Measurements from ENCODE around the gene XDH.
A peak's percentile ranks its signal among the peaks of the same experiment; 100 is the strongest.

Gene XDH

GRCh38 chr2:31414601-31415241 lies at the start of gene XDH:
XDH (minus strand) TSS chr2:31414742; CDS start chr2:31414666, 76 bp downstream.
- no peak for DNase-seq

DNA sequence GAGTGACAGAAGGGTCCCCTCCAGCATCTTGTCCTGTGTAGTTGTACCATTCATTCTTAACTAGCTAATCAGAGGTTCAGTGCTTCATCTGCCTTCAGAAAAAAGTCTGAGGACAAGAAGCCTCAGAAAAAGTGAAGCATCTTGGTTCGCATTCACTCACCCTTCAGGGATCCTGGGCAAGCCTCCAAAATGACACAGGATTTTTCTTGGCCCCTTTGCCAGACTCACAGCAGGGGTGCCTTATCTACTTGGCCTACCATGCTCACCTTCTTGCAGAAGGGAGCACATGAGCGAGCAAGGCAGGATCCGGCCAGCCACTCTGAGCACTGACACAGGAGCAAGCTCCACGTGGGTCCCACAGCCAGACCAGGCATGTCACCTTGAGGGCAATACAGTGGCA lies 43.1 kb upstream of the XDH start:
- DNase-seq: no peak

GRCh38 chr2:31446848-31447247 lies 32.3 kb upstream of the XDH start:
- DNase-seq: no peak

- DNase-seq: no peak
Observed at GRCh38 chr2:31442376-31442775, 27.8 kb upstream of the XDH start.

DNA sequence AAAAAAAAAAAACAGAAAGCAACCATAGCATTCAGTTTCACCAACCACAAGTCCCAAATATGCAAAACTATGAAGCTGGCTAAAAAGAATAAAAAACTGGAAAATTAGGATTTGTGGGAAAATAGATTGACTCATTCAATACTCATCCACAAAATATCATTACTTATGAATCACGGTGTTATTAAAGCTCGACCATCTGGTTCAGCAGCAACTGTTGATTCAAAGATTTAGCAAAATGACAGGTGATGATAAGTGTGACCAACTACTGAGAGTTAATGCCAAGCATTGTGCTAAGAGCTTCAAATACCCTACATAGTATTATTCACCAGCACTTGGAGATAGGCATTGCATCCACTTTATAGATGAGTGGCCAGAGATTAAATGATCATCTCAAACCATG lies 26.2 kb upstream of the XDH start:
- DNase-seq: no peak

DNA sequence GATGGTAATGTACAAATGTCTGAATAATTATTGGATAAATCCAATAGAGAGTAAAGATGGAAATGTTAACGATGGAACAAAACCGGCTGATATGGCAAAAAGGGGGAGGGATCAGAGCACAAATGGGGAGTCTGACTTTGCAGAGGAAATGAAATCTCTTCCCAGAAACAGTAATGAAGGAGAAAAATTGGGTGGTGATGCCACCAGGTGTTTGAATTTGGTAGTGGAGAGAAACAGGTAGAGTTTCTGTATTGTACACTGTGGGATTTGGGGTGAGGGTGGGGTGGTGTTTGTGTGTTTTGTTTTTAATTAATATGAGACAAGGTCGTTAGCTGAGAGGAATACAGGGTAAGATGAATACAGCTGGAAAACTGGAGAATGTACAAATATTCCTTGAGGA lies 20.4 kb upstream of the XDH start:
- DNase-seq: no peak

- DNase-seq: no peak
Observed at GRCh38 chr2:31433541-31433940, 19.0 kb upstream of the XDH start.

- no peak for DNase-seq
Observed at GRCh38 chr2:31430439-31431165, 16.1 kb upstream of the XDH start.

GRCh38 chr2:31429759-31430438 lies 15.4 kb upstream of the XDH start:
- no peak for DNase-seq

GRCh38 chr2:31429040-31429439 lies 14.5 kb upstream of the XDH start:
- no peak for DNase-seq

- peak; percentile 13 for DNase-seq
Observed at GRCh38 chr2:31428001-31428418, 13.5 kb upstream of the XDH start.

GRCh38 chr2:31426096-31426495 lies 11.6 kb upstream of the XDH start:
- DNase-seq: no peak

- no peak for DNase-seq
Observed at GRCh38 chr2:31421634-31422033, 7.1 kb upstream of the XDH start.

GRCh38 chr2:31420936-31421335 lies 6.4 kb upstream of the XDH start:
- DNase-seq: no peak

GRCh38 chr2:31419386-31419785 lies 4.8 kb upstream of the XDH start:
- DNase-seq: no peak

- DNase-seq: no peak
Observed at GRCh38 chr2:31415421-31415820, 879 bp upstream of the XDH start.

GRCh38 chr2:31413862-31414550 lies 536 bp downstream of the XDH start:
- peak; percentile 58 for DNase-seq

DNA sequence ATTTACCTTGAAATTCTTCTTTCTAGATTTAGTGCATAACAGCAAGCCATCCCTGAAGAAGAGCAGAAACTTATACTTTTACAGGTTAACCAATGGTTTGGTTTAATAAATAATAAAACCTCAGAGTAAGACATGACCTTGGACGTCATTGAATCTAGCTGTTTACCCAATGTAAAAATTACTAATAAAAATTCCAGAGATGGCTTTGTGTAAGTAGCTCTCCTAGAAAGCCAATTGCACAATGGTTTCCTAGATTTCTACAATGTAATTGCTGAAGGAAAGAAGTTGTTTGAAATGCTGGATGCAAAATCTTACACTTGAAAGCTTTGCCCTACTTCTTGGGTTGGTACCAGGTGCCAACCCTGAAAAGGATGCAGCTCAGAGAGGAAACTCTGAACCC lies 1.5 kb downstream of the XDH start:
- DNase-seq: no peak

- no peak for DNase-seq
Observed at GRCh38 chr2:31411771-31412170, 2.8 kb downstream of the XDH start.

DNA sequence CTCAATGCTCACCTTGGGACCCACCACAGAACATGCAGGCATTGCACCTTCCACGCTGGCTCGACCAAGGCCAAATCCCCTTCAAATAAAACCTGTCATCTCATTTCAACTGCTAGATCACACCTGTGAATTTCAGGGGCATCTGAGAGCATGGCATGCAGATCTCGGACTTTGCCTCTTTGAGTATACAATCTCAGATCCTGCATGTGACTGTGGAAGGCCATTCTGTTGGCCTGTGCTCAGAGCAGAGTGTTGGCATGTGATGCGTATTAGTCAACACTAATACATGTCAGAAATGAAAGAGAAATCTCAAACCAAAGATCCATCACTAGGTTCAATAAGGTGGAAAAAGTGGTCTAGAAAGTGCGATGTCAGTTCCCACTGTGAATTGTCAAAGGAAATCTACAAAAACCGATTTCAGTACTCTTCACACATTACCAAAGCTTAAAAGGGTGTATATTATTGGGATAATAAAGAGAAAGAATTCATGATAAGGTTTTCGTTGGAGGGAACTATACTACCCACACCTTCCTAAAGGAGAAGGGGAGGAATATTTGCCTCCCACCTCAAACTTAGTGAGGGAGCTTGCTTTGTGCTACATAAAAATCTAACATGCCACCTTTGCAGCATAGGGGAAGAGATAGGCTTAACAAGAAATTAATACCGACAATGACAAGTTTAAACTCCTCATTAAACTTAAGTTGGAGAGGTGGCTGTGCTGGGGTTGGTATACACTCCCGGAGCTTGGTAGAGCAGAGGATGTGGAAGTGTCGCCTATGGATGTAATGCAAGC lies 7.8 kb downstream of the XDH start:
- no peak for DNase-seq

DNA sequence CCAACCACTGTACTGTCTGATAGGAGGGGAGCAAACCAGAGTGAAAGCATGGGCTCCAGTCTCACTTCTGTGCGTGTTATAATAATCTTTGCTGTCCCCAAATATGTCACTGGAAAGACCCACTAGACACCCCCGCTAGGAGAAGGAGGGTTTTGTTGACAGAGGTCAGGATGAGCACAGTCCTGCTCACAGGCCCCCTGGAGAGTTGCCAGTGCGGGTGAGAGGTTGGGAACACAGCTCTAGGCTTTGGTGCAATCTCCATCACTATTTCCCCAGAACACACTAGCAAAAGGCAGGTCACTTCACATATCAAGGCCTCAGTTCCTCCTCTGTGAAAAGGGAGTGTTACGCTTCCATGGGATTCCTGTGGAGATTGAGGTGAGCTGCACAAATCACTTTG lies 9.7 kb downstream of the XDH start:
- DNase-seq: no peak

DNA sequence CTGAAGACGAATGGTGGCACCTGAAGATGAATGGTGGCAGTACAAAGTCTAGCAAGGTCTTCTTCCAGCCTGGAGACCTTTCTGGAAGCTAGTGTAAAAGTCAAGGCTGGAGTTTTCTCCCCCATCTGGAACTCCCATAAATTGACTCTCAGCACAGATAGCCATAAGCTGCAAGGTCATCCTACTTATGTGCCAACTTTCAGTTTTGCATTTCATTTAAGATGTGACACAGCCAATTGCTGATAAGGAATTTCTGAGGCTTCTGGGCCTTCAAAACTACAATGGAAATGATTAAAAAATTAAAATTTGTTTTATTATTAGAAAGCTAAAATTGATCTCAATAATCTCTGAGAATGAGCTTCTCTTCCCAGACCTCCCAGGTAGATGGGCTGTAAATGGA lies 10.2 kb downstream of the XDH start:
- no peak for DNase-seq

- DNase-seq: no peak
Observed at GRCh38 chr2:31402388-31402787, 12.2 kb downstream of the XDH start.

Measured in NCI-H82 (cell line).